GM18517 (cell line): Measurements from ENCODE around the gene MPV17L.
"Not testable (repeated sequence)": the region's sequence is repeated elsewhere in the genome, so short reads cannot be mapped to it uniquely, and the experiment has no call there.

Experiments used
- ATAC-seq: cut with Tn5 transposase; IDR thresholded peaks from one replicate; pipeline ENCODE4 v1.9.1; 2021; ENCODE audit warnings: mild to moderate bottlenecking, moderate library complexity; ENCODE audit not compliant: unreplicated experiment

Gene MPV17L

GRCh38 chr16:15407756-15408155, 12.2 kb downstream of the MPV17L start:
- not testable (repeated sequence) for ATAC-seq

GRCh38 chr16:15409476-15409875, 13.9 kb downstream of the MPV17L start:
- not testable (repeated sequence) for ATAC-seq

- ATAC-seq: no peak
Observed at GRCh38 chr16:15415511-15415985, 20.0 kb downstream of the MPV17L start.

GRCh38 chr16:15417197-15417596, 21.6 kb downstream of the MPV17L start:
- no peak for ATAC-seq

GRCh38 chr16:15418206-15418605, 22.7 kb downstream of the MPV17L start:
- ATAC-seq: no peak

- ATAC-seq: not testable (repeated sequence)
Observed at GRCh38 chr16:15421696-15422095, 26.1 kb downstream of the MPV17L start.

GRCh38 chr16:15422222-15422621, 26.7 kb downstream of the MPV17L start:
- ATAC-seq: no peak

GRCh38 chr16:15425861-15426260, 30.3 kb downstream of the MPV17L start:
- no peak for ATAC-seq

GRCh38 chr16:15426796-15427195, 31.2 kb downstream of the MPV17L start:
- no peak for ATAC-seq

GRCh38 chr16:15427648-15428239, 32.2 kb downstream of the MPV17L start:
- no peak for ATAC-seq

- ATAC-seq: not testable (repeated sequence)
Observed at GRCh38 chr16:15430884-15431283, 35.3 kb downstream of the MPV17L start.

GRCh38 chr16:15434079-15434424, 38.5 kb downstream of the MPV17L start:
- ATAC-seq: no peak

GRCh38 chr16:15434425-15435215, 39.1 kb downstream of the MPV17L start, which contains the start of gene BMERB1:
BMERB1 (plus strand) TSS chr16:15434588; CDS start chr16:15434654, 66 bp downstream.
- ATAC-seq: no peak

- ATAC-seq: no peak
Observed at GRCh38 chr16:15435216-15435864, 39.8 kb downstream of the MPV17L start.

- ATAC-seq: no peak
Observed at GRCh38 chr16:15439102-15439501, 43.5 kb downstream of the MPV17L start.

GRCh38 chr16:15439521-15439920, 44.0 kb downstream of the MPV17L start:
- no peak for ATAC-seq

GRCh38 chr16:15440852-15441251, 45.3 kb downstream of the MPV17L start:
- no peak for ATAC-seq

- not testable (repeated sequence) for ATAC-seq
Observed at GRCh38 chr16:15442140-15442539, 46.6 kb downstream of the MPV17L start.

GRCh38 chr16:15443753-15444152, 48.2 kb downstream of the MPV17L start:
- no peak for ATAC-seq

GRCh38 chr16:15444264-15444663, 48.7 kb downstream of the MPV17L start:
- no peak for ATAC-seq

GRCh38 chr16:15445450-15445849, 49.9 kb downstream of the MPV17L start:
- no peak for ATAC-seq

GRCh38 chr16:15446901-15447300, 51.3 kb downstream of the MPV17L start:
- no peak for ATAC-seq
